Vagina (tissue), 2 donors: ENCODE measurements around the gene FOXD1. TPM values are rescaled to one million over a fixed set of nuclear protein-coding genes. Genes with fewer than 3 reads are reported as not detected.
"Not testable (repeated sequence)": the region's sequence is repeated elsewhere in the genome, so short reads cannot be mapped to it uniquely, and the experiment has no call there.

Experiments
- DNase-seq, 2 donors: peaks; one replicate each; pipeline ENCODE4 v3.0.0-alpha.2; 2017; ENCODE audit errors: extremely low spot score in 2 of 2
- H3K27ac ChIP-seq: fragments of 200-600 bp; sonication (generic); one replicate; pipeline ENCODE4 v1.5.1; 2019
- H3K27me3 ChIP-seq: fragments of 200-600 bp; sonication (generic); one replicate; pipeline ENCODE4 v1.5.1; 2019
- H3K36me3 ChIP-seq, 2 donors: fragments of 200-600 bp; sonication (generic); one replicate each; pipeline ENCODE4 v1.5.1; 2017 to 2019
- H3K4me1 ChIP-seq: fragments of 200-600 bp; sonication (generic); one replicate; pipeline ENCODE4 v1.5.1; 2019
- H3K4me3 ChIP-seq, 2 donors: fragments of 200-600 bp; sonication (generic); 1 replicate in 1 of 2; 2 replicates in 1 of 2; pipeline ENCODE4 v1.5.1; 2016 to 2019
- H3K9me3 ChIP-seq: fragments of 200-600 bp; sonication (generic); one replicate; pipeline ENCODE4 v1.5.1; 2019
- CTCF ChIP-seq, 3 experiments: fragments of 450-650 bp in 2 of 3; fragments of 200-600 bp in 1 of 3; sonication (generic) in 1 of 3; IDR thresholded peaks; one replicate each; pipeline ENCODE4 v1.5.1; 2017 to 2019; ENCODE audit warnings: antibody characterized with exemption in 3 of 3, mild to moderate bottlenecking in 2 of 3, moderate library complexity in 2 of 3
- POLR2A ChIP-seq, 2 donors: fragments of 450-650 bp; IDR thresholded peaks; one replicate each; pipeline ENCODE4 v1.6.1; 2017; ENCODE audit warnings: antibody characterized with exemption in 2 of 2, mild to moderate bottlenecking in 2 of 2, moderate library complexity in 2 of 2
- POLR2AphosphoS5 ChIP-seq, 2 donors: sonication (generic); formaldehyde crosslinking; IDR thresholded peaks; one replicate each; pipeline ENCODE4 v1.9.0; 2017; ENCODE audit warnings: antibody characterized with exemption in 2 of 2, mild to moderate bottlenecking in 2 of 2, low read depth in 1 of 2; ENCODE audit not compliant: insufficient read depth in 1 of 2
- intact Hi-C: fragments of 100-400 bp; cut with DNase I; formaldehyde crosslinking; loops from one replicate; pipeline ENCODE4 v1.15.1; 2023
- total RNA-seq: library from RNA; depleted of rRNA; stranded (reverse); fragments of >200 nt; gene quantifications from one replicate; pipeline ENCODE4 v1.2.3, GENCODE V29; 2016

Gene FOXD1
- total RNA-seq, 1 donor from 2014 or later: not detected

DNA sequence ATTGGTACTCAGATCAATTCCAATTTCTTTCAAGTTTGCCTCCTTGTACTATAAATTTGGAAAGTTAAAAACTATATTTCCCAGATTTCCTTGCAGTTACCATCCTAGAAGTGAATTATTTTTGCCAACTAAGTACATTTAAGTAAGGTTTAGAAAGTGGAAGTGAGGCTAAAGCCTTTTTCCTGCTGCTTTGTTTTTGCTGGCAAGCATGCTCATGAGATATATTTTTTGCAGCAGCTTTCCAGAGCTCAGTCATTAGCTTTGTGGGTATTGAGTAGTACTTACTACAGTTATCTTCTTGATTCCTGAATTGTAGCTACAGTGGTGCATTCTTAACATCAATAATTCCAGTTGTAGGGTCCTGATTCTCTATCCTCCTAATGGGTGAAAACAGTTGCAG lies 46.1 kb upstream of the FOXD1 start:
- no peak for DNase-seq
- Histone ChIP-seq H3K27ac (no peak overlapping the region), H3K4me3 (no peak overlapping the region), H3K36me3 (no peaks in the 10 kb centered on the region), H3K9me3 (no peaks in the 10 kb centered on the region), H3K27me3 (no peaks in the 10 kb centered on the region), H3K4me1 (peaks cover 11% of the 10 kb centered on the region)
- intact Hi-C loops: no loop called here
- no peak for TF ChIP-seq POLR2A (IDR thresholded peaks at IDR 0.05)

- Histone ChIP-seq H3K4me1 (peaks cover 6% of the 10 kb centered on the region), H3K36me3 (no peaks in the 10 kb centered on the region), H3K9me3 (no peaks in the 10 kb centered on the region), H3K27me3 (no peaks in the 10 kb centered on the region), H3K4me3 (no peak overlapping the region), H3K27ac (no peak overlapping the region)
- intact Hi-C loops: no loop called here
- no peak for DNase-seq
- TF ChIP-seq POLR2AphosphoS5 (IDR thresholded peaks at IDR 0.05; ENCODE audit: insufficient read depth in 1 of 2, low read depth in 1 of 2): no peak
- TF ChIP-seq POLR2A (IDR thresholded peaks at IDR 0.05): no peak
- TF ChIP-seq CTCF (IDR thresholded peaks at IDR 0.05): no peak
Observed at GRCh38 chr5:73493421-73493820, 44.8 kb upstream of the FOXD1 start.

- H3K9me3 ChIP-seq: no peaks in the 10 kb centered on the region
- DNase-seq: no peak
- no peaks in the 10 kb centered on the region for H3K36me3 ChIP-seq
- H3K27ac ChIP-seq: no peak overlapping the region
- H3K4me1 ChIP-seq: no peaks in the 10 kb centered on the region
- no peaks in the 10 kb centered on the region for H3K27me3 ChIP-seq
- TF ChIP-seq POLR2A (IDR thresholded peaks at IDR 0.05) (no peak), CTCF (IDR thresholded peaks at IDR 0.05) (no peak), POLR2AphosphoS5 (IDR thresholded peaks at IDR 0.05; ENCODE audit: insufficient read depth in 1 of 2, low read depth in 1 of 2) (no peak)
- H3K4me3 ChIP-seq: no peak overlapping the region
- intact Hi-C loops: no loop called here
Observed at GRCh38 chr5:73491155-73491554, 42.6 kb upstream of the FOXD1 start.

DNA sequence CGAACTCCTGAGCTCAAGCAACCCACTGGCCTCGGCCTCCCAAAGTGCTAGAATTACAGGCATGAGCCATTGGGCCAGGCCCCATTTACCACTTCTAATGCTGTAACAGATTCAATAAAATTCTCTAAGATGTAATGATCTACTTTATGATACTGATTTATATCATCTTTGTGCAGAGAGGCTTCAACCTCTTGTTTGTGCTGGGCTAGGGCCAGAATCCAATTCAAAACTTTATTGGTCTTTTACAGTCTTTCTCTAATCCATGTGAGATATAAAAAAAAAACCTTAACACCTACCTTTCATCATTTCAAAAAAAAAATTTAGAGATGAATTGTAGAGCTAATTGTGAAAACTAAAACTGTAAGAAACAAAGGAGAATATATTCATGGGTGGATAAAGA lies 41.5 kb upstream of the FOXD1 start:
- Histone ChIP-seq H3K27me3 (no peaks in the 10 kb centered on the region), H3K27ac (no peak overlapping the region), H3K9me3 (no peaks in the 10 kb centered on the region), H3K4me1 (no peaks in the 10 kb centered on the region), H3K4me3 (no peak overlapping the region), H3K36me3 (no peaks in the 10 kb centered on the region)
- intact Hi-C loops: no loop called here
- no peak for DNase-seq
- TF ChIP-seq POLR2A (IDR thresholded peaks at IDR 0.05) (no peak), POLR2AphosphoS5 (IDR thresholded peaks at IDR 0.05; ENCODE audit: insufficient read depth in 1 of 2, low read depth in 1 of 2) (no peak), CTCF (IDR thresholded peaks at IDR 0.05) (no peak)

GRCh38 chr5:73488806-73489205 lies 40.2 kb upstream of the FOXD1 start:
- Histone ChIP-seq H3K4me3 (no peak overlapping the region), H3K4me1 (no peaks in the 10 kb centered on the region), H3K36me3 (no peaks in the 10 kb centered on the region), H3K27me3 (no peaks in the 10 kb centered on the region), H3K9me3 (no peaks in the 10 kb centered on the region), H3K27ac (no peak overlapping the region)
- TF ChIP-seq CTCF (IDR thresholded peaks at IDR 0.05) (no peak), POLR2AphosphoS5 (IDR thresholded peaks at IDR 0.05; ENCODE audit: insufficient read depth in 1 of 2, low read depth in 1 of 2) (no peak)
- DNase-seq: no peak
- intact Hi-C loops: no loop called here

- DNase-seq: no peak
- no peak overlapping the region for H3K27ac ChIP-seq
- intact Hi-C loops: no loop called here
- no peaks in the 10 kb centered on the region for H3K4me1 ChIP-seq
- TF ChIP-seq POLR2A (IDR thresholded peaks at IDR 0.05): no peak
- TF ChIP-seq POLR2AphosphoS5 (IDR thresholded peaks at IDR 0.05; ENCODE audit: insufficient read depth in 1 of 2, low read depth in 1 of 2): no peak
- TF ChIP-seq CTCF (IDR thresholded peaks at IDR 0.05): no peak
- no peak overlapping the region for H3K4me3 ChIP-seq
- H3K9me3 ChIP-seq: no peaks in the 10 kb centered on the region
- H3K36me3 ChIP-seq: no peaks in the 10 kb centered on the region
- H3K27me3 ChIP-seq: no peaks in the 10 kb centered on the region
Observed at GRCh38 chr5:73487815-73488214, 39.2 kb upstream of the FOXD1 start.

DNA sequence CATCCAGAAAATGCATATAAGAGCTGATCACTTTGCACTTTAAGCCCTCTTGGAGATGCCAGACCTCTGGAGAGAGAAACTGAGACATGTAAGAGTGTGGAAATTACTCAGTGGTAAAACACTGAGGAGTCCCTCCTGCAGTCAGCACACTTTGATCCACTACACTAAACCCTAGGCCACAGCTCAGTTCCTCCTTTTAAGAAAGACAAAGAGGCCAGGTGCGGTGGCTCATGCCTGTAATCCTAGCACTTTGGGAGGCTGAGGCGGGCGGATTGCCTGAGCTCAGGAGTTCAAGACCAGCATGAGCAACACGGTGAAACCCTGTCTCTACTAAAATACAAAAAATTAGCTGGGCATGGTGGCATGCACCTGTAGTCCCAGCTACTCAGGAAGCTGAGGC lies 38.7 kb upstream of the FOXD1 start:
- intact Hi-C loops: not testable (repeated sequence)

More for the DNA sequence above, 38.7 kb upstream of the FOXD1 start:
- H3K27ac ChIP-seq, H3K4me3 ChIP-seq, DNase-seq, H3K36me3 ChIP-seq, H3K9me3 ChIP-seq, H3K27me3 ChIP-seq, H3K4me1 ChIP-seq: not testable (repeated sequence)
